NCI-H1105 treated with DMSO at 0.1 percent for 48 hours (cell line): ENCODE data around the gene DGAT2.

Source experiments
- DNase-seq: peaks from one replicate; lab custom pipeline; 2025; lab: John Stamatoyannopoulos, UW

Gene DGAT2

DNA sequence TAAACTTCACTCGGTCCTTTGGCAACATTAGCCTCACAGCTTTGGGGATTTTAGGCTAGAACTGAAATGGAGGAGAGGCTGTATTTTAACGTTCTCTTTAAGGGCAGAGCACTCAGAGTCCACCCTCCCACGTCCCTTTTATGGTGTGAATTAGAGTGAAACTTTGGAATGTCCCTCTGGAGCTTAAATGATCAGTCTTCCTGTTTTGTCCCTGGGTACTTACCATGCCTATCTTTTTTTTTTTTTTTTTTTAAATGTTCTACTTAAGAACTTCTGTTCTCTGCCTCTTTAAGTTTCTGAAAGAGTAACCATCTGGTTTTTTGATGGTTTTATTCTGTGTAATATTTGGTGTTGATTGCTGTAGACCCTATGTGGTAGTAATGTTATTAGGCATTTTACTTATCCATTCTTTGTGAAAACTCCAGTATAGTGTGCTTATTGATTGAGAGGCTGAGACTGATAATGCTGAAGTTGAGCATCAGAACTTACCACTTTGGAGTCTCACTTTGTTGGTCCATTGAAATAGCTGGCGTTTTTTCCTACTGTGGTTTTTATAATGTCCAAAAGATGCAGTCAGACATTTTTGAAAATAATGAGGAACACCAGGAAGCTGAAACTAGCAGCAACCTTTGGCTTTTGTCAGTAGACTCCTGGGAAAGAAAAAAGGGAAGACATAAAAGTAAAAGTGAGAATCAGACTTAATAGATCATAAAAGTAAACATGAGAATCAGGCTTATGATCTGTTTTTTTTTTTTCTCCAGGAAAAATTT, 58.1 kb downstream of the DGAT2 start:
- no peak for DNase-seq

DNA sequence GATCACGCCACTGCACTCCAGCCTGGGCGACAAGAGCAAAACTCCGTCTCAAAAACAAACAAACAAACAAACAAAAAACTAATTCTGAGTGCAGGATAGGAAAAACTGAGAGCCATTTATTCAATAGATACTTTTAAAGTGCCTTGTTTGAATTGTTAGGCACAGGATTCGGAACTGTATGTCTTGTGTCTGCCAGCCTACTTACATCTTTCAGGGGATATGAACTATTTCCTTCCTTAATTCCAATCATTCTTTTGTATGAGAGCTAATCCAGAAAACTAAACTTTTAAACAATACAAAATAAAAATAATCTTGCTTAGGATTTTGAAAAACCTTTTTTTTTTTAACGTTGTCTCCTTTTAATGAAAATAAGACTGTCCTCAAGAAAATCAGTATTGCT, 59.0 kb downstream of the DGAT2 start:
- no peak for DNase-seq

DNA sequence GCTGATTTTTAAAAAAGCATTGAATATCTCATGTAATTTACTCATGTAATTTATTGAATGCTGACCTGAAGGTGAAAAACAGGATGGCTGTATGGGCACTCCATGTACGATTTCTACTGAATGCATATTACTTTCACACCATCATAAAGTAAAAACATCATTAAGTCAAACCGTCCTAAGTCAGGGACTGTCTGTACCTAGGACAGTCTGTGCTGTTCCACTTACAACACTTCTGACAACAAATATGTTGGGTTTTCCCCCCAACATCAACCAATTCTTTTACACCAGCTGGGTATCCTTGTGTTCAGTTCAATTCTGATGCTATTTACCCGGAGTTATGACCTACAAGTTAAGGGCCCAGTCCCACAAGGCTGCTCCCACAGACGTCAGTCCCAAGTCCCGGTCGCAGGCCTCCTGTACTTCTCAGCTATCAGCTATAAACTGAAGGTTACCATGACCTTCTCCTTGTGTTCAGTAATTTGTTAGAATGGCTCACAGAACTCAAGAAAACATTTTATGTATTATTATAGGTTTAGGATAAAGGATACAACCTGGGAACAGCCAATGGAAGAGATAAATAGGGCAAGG, 63.4 kb downstream of the DGAT2 start:
- no peak for DNase-seq

DNA sequence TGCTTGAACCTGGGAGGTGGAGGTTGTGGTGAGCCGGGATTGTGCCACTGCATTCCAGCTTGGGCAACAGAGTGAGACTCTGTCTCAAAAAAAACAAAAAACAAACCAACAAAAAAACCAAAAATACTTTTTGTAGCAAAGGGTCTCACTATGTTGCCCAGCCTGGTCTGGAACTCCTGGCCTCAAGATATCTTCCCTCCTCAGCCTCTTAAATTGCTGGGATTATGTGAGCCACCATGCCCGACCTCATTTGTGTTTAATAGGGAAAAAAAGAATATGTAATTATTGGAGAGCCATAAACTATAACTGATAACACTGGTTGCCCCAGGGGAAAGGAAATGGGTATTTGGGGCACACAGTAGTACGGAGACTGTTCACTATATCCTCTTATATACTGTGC, 66.2 kb downstream of the DGAT2 start:
- no peak for DNase-seq

DNA sequence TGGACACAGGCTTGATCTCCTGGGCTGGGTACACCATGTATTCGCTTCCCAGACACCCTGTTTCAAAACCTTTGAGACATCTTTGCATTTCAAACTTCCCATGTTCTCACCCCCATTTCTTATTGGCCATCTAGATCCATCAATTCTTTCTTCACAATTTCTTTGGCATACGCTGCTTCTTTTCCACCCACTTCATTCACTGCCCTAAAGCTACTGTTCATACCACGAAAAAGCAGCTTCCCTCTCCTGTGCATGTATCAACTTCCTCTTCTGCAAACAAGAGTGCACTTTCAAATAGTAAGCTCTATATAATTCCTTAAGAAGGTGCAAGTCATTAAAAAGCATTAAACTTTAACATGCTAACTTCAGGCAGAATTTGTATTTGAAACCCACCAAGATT, 67.8 kb downstream of the DGAT2 start:
- no peak for DNase-seq

DNA sequence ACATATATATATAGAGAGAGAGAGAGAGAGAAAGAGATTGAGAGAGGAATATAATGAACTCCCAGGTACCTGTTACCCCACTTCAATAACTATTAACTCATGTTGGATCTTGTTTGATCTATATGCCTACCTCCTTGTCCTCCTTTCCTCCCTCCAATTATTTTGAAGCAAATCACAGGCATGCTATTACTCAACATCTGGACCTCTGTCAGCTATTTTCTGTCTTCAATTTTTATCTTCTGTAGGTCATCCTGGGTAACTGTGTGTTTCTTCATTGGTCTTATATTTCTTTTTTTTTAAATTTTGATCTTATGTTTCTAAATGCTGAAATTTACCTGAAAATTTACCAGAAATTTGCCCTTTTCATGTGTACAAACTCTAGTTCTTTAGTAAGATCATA, 71.3 kb downstream of the DGAT2 start:
- no peak for DNase-seq

DNA sequence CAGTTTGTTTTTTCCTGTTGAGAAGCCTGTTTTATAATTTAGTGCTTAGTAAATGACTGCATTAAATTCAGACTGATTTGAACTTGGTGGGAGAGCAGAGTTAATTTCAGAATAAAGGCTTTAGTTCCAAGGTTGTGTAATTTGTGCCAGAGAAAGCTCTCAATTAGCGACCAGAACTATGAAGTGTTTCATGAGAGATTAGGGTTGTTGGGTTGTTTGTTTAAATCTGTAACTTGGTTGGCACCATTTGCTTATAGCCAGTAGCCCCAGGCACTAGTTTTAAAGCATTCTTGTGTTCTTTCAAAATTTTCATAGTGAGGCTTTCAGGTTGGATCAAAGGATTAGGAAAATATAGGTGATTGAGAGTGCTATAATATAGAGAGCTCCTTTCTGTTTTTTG, 71.9 kb downstream of the DGAT2 start:
- DNase-seq: no peak

DNA sequence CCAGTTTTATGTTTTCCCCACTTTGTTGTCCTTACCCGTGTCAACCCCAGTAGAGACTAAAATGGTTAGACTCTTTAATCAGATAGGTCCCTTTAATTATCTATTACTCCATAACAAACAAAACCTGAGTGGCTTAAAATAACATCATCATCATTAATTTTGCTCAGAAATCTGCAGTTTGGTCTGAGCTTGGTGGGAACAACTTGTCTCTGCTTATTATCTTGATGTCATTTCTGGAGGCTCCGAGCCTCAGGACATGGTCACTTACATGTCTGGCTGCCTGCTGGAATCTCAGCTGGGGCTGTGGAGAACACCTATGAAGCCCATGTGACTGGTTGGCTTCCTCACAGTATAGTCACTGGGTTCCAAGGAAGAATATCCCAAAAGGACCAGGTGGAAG, 73.2 kb downstream of the DGAT2 start:
- no peak for DNase-seq

DNA sequence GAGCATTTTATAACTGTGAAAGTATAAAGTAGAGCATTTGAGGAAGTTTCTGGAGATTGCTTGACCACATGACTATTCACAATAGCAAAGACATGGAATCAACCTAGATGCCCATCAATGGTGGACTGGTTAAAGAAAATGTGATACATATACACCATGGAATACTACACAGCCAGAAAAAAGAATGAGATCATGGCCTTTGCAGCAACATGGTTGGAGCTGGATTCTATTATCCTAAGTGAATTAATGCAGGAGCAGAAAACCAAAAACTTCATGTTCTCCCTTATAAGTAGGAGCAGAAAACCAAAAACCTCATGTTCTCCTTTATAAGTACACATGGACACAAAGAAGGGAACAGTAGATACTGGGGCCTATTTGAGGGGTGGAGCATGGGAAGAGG, 76.7 kb downstream of the DGAT2 start:
- DNase-seq: no peak

DNA sequence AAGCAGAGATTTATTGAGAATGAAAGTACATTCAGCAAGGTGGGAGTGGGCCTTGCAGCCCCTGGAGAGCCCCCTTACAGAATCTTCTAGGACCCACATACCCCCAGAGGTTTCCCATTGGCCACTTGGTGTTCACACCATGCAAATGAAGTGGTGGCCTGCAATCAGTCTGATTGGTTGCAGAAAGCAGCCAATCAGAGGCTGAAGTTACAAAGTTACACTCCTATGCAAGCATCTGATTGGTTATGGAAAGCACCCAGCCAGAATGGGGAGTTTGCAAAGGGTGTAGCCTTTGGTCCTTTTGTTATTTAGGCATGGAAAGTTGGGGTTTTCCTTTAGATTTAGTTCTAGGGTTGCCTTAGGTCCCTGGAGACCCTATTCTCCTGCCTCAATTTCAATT, 81.3 kb downstream of the DGAT2 start:
- no peak for DNase-seq

DNA sequence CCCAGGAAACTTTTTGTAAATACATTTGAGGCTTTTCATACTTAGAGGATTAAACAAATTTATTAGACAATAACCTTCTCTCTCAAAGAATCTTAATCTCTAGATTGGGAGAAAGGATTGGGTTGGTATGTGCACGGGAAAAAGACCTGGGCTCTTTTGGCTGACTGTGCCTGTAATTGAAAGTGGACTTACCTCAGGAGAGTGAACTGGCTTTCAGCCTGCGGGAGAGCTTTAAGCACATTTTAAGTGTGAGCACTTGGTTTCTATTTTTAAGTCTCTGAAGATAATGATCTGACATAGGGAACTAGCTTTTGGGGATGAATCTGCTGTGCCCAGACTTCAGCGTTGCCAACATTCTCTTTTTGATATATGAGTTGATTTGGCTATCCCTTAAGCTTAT, 82.2 kb downstream of the DGAT2 start:
- no peak for DNase-seq
